GM21515 (cell line): Measurements from ENCODE around the gene SDF4.
"Not testable (repeated sequence)": the region's sequence is repeated elsewhere in the genome, so short reads cannot be mapped to it uniquely, and the experiment has no call there.

Source experiments
- ATAC-seq: cut with Tn5 transposase; IDR thresholded peaks from one replicate; pipeline ENCODE4 v1.9.1; 2021; ENCODE audit not compliant: unreplicated experiment

The SDF4 gene

DNA sequence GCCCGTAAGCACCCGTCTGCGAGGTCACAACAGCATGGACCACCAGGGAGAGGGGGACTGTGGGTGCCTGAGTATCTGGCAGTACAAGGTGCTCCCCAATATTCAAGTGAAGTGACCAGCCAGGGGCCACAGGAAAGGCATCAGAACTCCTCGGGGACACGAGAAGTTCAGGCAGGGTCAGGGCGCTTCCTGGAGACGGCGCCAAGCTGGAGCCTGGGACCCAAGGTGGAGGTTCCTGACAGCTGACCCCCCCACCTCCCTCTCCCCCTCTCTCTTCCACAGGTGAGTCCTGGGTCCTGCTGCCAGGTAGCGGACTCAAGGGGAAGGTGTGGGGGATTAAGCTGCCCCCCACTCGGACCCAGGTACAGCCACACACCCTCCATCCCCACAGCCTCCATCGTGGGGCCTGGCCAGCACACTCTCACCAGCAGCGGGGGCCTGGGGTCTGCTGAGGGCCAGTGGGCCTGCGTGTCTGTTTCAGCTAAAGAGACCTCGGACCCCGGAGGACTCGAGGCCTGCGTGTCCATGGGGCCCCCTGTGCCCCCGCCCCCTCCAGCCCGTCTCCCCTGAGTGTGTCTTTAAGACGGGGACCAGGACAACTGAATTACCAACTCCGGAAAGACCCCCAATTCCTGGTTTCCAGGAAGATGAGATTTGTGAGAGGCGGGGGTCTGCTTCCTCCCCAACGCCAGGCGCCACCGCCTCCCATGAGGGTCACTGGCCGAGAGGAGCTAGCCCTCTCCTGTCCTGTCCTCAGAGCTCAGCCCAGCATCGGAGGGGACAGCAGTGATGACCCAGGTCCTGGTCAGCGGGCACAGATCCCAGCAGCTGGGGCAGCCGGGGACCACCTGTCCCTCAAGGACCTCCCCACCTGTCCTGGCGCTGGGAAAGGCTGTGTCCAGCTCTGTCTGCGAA lies 31.6 kb downstream of the SDF4 start:
- no peak for ATAC-seq

DNA sequence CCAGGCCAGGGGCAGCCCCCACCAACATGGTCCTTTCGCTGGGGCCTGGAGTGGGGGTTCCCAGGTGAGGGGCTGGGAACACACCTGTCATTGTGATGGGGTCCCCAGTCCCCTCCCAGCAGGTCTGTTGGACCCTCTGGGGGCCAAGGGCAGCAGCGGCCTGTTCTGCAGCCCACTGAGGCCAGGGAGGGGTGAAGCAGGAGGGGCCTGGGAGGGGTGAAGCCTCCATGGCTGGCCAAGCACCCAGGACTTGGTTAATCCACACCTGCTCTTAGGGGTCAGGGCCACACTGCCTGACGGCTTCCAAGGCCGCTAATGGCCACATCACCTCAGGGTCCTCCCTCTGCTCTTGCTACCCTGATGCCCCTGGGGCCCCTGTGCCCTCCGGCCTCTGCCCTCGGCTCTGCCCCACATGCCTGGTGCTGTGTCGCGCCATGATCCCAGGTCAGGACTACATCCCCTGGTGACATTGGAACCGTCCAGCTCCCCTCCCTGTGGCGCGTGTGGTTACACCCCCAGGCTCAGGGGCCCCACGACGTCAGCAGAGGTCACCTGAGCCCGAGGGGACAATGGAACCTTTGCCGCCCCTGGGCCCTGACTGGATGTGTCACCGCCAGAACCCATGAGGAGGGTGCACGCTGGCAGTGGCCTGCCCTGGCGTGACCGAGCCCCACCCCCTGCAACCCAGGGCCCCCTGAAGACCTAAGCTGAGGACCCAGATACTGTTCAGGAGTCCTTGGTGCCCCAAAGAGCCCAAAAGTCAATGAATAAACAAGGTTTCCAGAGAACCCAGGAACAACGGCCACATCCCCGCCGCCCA lies 32.5 kb downstream of the SDF4 start:
- ATAC-seq, result no peak

- no peak for ATAC-seq
Measured at GRCh38 chr1:1198423-1199140, 33.2 kb downstream of the SDF4 start.

DNA sequence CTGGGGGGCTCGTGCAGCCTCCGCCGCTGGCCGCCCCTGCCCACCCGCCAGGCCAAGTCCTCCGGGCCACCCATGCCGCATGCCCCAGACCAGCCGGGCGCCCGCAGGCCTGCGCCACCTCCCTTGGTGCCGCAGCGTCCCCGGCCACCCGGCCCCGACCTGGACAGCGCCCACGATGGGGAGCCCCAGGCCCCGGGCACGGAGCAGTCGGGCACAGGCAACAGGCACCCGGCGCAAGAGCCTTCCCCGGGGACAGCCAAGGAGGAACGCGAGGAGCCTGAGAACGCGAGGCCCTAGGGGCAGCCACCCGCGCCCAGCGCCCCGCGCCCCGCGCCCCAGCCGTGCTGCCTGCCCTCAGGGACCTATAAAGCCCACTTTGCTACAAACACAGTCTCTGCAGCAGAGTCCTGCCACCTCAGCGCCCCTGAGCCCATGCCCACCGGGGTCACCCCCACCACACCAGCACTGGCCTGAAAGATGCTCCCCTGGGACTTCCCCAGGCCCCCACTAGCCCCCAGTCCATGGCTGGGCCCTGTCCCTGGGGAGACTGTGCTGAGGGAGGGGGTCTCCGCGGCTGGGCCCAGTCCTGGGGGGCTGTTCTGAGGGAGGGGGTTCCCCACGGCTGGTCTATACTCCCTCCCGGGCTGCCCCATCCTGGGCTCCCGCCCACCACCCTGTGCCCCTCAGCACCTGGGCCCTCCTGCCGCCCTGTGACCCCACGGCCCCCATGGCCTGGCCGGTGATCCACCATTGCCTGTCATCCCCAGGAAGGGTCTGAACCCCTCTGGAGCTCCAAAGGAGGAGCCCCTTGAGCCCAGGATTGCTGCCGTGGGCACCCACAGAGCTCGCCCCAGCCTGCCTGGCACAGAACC lies 34.0 kb downstream of the SDF4 start:
- ATAC-seq, result no peak

GRCh38 chr1:1197188-1197500 lies 34.7 kb downstream of the SDF4 start:
- ATAC-seq, result no peak

GRCh38 chr1:1196431-1197187 lies 35.2 kb downstream of the SDF4 start:
- ATAC-seq, result no peak

DNA sequence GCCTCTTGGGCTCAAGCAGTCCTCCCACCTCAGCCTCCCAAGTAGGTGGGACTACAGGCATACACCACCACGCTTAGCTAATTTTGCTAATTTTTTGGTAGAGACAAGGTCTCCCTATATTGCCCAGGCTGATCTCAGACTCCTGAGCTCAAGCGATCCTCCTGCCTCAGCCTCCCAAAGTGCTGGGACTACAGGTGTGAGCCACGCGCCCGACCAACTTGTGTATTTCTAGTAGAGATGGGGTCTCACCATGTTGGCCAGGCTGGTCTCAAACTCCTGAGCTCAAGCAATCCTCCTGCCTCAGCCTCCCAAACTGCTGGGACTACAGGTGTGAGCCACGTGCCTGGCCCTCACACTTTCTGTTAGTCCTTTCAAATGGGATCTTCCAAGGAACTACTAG lies 36.1 kb downstream of the SDF4 start:
- ATAC-seq, result not testable (repeated sequence)

DNA sequence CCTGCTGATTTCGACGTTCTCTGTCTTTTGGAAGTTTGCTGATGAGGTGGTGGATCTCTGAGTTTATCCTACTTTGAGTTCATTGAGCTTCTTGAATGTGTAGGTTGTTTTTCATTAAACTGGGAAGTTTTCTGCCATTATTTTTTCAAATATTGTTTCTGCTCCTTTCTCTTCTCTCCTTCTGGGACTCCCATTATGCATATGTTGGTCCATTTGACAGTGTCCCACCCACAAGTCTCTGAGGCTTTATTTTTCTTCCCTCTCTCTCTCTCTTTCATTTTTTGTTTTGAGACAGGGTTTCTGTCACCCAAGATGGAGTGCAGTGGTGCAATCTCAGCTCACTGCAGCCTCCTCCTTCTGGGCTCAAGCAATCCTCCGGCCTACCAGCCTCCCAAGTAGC lies 37.1 kb downstream of the SDF4 start:
- ATAC-seq, result no peak

DNA sequence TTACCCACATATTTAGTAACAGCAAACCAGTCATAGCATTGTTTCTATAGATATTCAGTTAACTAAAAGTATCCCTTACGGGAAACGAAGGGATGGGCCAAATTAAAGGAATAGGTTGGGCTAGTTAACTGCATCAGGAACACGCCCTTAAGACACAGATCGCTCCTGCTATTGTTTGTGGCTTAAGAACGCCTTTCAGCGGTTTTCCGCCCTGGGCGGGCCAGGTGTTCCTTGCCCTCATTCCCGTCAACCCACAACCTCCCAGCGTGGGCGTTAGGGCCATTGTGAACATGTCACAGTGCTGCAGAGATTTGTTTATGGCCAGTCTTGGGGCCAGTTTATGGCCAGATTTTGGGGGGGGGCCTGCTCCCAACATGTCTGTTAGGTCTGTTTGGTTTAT lies 40.1 kb downstream of the SDF4 start:
- ATAC-seq, result no peak

DNA sequence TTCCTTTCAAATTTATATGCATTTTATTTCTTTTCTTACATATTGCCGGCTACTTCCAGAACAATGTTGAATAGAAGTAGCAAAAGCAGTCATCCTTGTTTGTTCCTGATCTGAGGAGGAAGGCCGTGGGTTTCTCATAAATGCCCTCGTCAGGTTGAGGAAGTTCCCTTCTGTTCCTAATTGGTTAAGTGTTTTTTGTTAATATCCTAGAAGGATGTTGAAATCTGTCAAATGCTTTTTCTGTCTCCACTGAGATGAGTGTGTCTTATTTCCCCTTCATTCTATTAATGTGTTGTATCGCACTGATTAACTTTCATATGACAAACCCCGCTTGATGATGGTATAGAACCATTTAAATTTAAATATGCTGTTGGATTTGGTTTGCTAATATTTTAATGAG lies 42.7 kb downstream of the SDF4 start:
- no peak for ATAC-seq

- no peak for ATAC-seq
Measured at GRCh38 chr1:1187938-1188337, 43.9 kb downstream of the SDF4 start.

- ATAC-seq, result no peak
Measured at GRCh38 chr1:1185101-1185765, 46.6 kb downstream of the SDF4 start.

GRCh38 chr1:1183833-1184775 lies 47.7 kb downstream of the SDF4 start:
- ATAC-seq, result no peak

- ATAC-seq, result no peak
Measured at GRCh38 chr1:1183221-1183747, 48.5 kb downstream of the SDF4 start.

GRCh38 chr1:1182491-1183220 lies 49.1 kb downstream of the SDF4 start:
- ATAC-seq, result no peak

GRCh38 chr1:1181938-1182410 lies 49.8 kb downstream of the SDF4 start:
- ATAC-seq, result no peak
